Measurements from ENCODE around the gene DYSF.

The DYSF gene

DNA sequence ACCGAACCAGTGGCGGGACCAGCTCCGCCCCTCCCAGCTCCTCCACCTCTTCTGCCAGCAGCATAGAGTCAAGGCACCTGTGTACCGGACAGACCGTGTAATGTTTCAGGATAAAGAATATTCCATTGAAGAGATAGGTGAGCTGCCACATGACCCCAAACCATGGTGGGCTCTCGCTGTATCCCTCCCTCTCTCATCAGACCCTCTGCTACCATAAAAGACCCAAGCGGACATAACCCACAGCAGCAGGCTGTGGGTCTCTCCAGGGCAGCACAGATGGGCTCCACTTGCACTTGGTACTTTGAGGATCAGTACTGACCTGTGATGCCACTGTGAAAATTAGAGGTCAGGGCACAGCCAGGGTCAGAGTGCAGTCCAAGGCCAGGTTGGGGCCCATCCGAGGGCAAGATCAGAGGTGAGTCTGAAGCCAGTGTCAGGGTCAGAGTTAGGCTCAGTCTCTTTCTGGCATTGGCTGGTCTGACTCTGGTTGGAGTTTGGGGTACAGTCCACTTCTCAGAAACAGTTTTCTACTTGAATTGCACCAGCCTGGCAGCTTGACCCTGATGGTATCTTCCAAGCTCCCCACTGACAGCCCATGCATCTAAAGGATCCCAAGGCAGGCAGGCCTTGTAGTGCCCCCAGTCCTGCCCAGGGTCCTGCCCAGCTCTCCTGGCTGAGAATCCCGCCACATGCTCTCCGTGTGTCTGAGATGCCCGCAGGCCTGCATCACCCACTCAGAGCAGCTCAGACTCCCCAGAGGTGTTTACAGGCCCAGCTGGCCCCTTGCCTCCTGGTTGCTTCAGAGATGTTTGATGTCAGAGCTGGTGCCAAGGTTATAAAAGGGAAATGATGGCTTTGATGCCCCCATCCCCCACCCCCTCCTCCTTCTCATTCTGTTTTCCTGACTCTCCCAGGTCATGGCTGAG lies 212.1 kb downstream of the DYSF start:
- DNase-seq: no peak

- no peak for DNase-seq
Observed at GRCh38 chr2:71666094-71666474, 212.7 kb downstream of the DYSF start.

GRCh38 chr2:71667256-71668182 lies 214.2 kb downstream of the DYSF start:
- DNase-seq: no peak

DNA sequence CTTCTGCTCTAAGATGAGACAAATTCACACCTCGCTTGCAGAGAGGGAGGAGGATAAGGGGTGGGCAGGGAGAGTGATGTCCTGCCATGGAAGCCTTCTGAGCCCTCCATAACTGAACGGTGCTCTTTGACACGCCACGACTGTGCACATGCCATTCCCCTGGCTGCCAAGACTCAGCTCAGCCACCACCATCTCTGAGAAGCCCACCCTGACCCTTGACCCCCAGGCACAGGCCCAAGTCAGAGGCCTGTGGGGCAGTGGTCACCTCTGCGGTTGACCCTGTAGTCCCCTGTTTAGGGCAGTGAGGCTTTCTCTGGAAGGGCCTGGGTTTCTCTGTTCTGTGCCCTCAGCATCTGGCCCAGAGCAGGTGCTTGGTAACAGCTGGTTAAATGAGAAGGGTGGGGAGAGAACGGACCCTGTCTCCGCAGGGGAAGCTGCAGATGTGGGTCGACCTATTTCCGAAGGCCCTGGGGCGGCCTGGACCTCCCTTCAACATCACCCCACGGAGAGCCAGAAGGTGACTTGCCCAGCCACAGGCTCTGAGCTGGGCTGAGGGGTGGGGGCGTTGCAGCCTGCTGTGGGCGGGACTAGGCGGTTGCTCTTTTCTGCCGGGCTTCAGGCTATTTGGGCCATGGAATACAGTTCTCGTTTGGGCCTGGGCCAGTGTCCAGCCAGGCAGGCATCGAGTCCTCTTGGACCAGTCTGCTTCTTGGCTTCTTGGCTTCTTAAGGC lies 215.1 kb downstream of the DYSF start:
- no peak for DNase-seq

- DNase-seq: no peak
Observed at GRCh38 chr2:71669058-71669456, 215.7 kb downstream of the DYSF start.

DNA sequence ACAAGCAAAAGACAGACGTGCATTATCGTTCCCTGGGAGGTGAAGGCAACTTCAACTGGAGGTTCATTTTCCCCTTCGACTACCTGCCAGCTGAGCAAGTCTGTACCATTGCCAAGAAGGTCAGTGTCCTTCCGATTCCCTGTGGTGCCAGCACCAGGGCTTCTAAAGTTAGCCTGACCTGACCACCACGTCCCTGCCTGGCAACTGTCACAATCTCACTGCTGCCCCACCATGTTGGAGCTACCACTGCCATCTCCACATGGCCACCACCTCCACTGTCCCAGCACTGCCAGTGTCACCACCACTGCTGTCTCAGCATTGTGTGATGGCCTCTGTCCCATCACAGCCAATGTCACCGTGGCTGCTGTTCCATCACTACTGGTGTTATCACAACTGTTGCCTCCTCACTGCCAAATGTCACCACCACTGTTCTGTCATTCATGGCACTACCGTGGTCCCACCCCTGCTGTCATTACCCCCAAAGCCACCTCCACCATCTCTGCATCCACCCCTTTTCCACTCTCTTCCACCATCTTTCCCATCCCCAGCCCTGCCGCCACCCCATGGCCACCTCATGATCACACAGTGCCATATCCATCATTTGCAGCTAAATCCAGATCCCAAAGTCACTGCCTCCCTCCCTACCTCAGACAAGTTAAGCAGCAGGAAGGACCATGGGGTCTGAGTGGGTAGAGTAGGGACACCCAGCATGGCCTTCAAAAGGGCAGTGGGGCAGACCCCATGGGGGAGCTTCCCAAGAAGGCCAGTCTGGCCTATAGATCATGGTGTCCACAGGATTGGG lies 216.5 kb downstream of the DYSF start:
- DNase-seq: no peak

- no peak for DNase-seq
Observed at GRCh38 chr2:71670430-71670795, 217.1 kb downstream of the DYSF start.

- DNase-seq: no peak
Observed at GRCh38 chr2:71671203-71671854, 218.0 kb downstream of the DYSF start.

DNA sequence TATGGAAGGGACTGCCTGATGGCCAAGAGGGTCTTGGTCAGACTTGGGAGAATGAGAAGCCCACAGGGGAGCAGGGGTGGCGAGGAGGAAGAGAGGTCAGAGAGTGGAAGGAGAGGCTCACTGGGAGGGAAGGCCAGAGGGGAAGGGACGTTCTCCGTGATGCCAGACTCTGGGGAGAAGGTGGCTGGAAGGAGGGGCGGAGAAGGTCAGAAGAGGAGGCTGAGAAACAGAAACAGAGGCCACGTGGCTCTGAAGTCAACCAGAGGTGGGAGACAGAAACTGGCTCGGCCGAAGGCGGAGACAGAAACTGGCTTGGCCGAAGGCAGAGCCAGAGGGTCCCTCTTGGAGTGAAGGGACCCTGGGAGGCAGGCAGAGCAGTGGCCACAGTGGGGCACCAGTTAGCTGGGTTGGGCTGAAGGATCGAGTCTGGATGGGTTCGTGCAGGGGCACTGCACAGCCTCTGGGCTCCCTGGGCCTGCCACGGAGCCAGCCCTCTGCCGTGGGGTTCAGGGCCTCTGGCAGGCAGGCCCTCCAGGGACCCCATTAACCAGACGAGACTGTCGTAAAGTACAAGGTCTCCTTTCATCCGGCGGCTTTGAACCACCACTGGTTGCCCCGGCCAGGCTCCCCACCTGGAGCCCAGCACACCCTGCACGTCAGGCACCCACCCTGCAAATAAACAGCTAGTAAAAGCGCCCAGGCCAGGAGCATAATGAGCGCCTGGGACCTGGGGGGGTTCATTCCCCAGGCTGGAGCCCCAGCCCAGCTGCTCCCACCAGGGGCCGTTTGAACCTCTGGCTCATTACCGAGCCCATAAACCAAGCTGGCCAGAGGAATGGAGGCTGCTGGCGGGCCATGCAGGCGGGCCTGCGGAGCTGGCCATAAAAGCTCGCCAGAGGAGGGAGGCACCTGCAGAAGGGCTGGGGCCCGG lies 218.8 kb downstream of the DYSF start:
- no peak for DNase-seq

GRCh38 chr2:71672826-71673795 lies 219.8 kb downstream of the DYSF start:
- DNase-seq: no peak

DNA sequence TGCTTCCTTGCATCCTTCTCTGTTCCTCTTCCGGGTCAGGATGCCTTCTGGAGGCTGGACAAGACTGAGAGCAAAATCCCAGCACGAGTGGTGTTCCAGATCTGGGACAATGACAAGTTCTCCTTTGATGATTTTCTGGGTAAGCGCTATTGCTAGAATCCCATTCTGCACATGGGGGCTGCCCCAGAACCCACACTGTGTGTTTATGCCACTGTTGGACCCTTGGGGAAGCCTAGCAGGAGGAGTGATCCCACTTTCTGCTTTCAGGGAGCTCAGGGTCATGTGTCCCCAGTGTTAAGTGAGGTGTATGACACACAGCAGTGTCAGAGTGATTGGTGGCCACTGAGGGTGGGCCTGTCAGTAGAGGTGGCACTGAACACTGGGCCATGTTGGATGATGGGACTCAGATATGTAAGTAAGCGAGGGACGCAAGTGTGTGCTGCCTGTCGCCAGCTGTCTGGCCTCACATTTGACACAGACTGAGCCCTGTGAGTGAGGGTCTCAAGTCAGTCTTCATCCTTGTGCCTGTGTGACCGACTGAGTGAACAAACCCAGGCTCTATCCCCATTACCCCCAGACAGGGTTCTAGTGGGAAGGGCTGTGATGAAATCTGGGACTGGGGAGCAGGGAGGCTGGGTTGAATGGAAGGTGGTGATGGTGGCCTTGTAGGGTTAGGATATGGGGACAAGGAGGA lies 220.9 kb downstream of the DYSF start:
- no peak for DNase-seq

GRCh38 chr2:71675296-71675695 lies 221.9 kb downstream of the DYSF start:
- DNase-seq: no peak

- DNase-seq: no peak
Observed at GRCh38 chr2:71678874-71679273, 225.5 kb downstream of the DYSF start.

GRCh38 chr2:71679491-71679890 lies 226.1 kb downstream of the DYSF start:
- DNase-seq: no peak

GRCh38 chr2:71680925-71681324 lies 227.6 kb downstream of the DYSF start:
- no peak for DNase-seq

DNA sequence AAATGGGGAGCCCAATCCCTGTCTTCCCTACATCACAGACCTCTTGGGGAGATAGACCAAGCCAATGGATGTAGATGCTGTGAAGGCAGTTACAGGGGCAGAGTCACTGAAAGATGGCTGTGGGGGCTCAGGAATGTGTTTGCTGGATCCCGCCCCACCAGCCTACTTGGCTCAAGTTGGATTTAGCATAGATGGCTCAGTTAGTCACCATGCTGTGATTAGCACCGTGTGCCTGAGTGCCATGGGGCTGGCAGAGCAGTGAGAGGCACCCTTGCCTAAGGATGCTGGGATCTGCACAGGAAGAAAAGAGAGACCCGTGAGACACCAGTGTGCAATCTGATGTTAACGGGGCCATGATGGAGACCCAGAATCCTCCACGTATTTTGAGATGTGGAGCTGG lies 228.3 kb downstream of the DYSF start:
- DNase-seq: no peak

- no peak for DNase-seq
Observed at GRCh38 chr2:71682341-71682740, 229.0 kb downstream of the DYSF start.

- DNase-seq: no peak
Observed at GRCh38 chr2:71683070-71683469, 229.7 kb downstream of the DYSF start.

- DNase-seq: no peak
Observed at GRCh38 chr2:71683666-71684065, 230.3 kb downstream of the DYSF start.

All from stimulated activated naive CD4-positive, alpha-beta T cell (primary cell).